HuH-7.5 (cell line): Measurements from ENCODE around the gene POC1B.

Experiments used
- DNase-seq: peaks from one replicate; pipeline ENCODE4 v3.0.0; 2011; ENCODE audit warnings: low spot score

The POC1B gene

DNA sequence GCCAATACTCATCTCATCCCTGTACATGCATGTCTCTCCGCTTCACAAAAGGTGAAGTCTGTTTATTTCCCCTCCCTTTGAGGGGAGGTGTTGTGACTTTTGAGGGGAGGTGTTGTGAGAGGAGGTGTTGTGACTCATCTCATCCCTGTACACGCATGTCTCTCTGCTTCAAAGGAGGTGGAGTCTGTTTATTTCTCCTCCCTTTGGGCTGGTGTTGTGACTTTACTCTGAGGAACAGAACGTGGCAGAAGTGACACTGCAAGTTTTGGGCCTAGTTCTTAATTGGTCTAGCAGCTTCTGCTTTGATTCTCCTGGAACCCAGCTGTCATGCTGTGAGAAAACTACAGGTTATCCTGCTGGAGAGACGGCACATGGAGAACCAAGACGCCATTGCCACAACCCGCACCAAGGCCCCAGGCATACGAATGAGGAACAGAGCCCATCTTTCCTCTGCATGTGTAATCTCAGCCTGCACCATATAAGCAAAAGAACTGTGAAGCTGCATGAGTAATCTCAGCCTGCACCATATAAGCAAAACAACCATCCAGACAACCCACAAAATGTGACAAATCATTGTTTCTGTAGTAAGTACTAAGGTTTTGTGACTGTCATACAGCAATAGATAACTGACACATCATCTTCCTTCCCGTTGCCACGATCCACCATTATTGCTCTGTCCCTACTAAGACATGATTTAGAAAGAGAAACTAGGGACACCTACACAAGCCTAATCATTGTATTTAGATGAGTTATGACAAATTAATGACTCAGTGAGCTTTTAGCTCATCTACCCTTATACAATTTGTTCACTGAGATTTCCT is 31.2 kb downstream of the POC1B start:
- no peak for DNase-seq

DNA sequence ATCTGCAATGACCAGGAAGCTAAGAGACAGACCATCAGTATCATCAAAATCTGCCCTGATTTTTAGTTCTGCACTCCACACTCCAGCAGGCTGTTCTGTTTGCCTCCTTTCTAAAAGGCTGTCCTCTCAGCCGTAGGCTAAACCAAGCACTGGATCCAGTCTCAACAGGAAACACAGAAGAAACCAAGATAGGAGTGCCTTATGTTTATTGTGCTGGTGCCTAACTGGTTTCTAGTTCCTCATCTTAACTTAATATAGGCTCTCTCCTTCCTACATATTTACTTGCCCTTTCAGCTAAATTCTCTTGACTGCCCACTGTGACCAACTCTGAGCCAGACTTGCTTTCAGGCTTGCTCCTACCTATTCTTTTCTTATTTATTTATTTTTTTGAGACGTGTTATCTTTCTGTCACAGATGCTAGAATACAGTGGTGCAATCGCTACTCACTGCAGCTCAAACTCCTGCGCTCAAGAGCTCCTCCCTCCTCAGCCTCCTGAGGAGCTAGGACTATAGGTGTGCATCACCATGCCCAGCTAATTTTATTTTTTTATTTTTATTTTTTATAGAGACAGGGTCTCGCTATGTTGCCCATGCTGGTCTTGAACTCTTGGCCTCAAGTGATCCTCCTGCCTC is 32.1 kb downstream of the POC1B start:
- no peak for DNase-seq

DNA sequence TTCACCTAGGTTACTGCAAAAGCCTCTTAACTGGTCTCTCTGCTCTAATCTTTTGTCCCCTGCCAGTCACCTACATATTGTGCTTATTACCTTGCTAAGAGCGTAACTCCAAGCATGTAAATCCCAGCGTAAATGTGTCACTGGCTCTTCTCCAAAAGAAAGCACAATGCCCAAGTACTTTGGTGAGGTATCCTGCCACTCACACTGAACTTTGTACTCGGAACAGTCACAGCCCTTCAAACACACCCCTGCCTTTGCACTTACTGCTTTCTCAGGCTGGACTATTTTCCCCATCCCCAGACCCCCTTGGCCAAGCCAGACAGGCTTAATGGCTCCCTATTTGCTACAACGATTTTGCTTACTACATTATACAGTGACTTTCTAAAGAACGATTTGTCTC is 33.0 kb downstream of the POC1B start:
- peak; percentile 68 for DNase-seq

DNA sequence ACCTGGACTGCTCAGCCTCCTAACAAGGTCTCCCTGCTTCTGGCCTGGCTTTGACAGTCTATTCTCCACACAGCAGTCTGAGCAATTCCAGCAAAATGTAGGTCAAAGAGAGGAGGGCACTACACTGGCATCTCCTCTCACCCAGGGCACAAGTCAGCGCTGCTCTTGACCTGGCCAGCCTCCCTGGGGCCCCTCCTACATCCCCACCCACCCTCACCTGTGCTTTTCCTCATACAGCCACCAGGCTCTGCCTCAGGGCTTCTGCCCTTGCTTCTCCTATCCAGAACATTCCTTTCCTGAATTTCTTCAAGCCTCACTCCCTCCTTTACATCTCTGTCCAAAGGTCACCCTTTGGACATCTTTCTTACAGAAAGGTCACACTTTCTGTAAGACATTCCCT is 34.9 kb downstream of the POC1B start:
- no peak for DNase-seq

DNA sequence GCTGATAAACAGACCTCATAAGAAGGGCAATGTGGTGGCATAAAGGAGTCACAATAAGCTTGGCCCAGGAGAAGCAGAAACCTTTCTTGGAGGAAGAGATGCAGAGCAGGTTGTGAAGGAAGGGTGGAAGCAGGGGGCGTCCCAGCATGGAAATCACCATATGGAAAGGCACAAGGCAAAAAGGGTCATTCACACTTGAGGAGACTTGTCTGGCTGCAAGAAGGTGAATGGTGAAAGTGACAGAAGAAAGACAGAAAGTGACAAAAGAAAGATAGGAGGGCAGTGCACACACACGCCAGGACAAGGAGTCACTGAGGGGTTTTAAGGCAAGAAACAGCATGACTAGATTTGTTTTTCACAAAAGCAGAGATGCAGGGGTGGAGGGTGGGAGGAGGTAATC is 39.6 kb downstream of the POC1B start:
- no peak for DNase-seq

DNA sequence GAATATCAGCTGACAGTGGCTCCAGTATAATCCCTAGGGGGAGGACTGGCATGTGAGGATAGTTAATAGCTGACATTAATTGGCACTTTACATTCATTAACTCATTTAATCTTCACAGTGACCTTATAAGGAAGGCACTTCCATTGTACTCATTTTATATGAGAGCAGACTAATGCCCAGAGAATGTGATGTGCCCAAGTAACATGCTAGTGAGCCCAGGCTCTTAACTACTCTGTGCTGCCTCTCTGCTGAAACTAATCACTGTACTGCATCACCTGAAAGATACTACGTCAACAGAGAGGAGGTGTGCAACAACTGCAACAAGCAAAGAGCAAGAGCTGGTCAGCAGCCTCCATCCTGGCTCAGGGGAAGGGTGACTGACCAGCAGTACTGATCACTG is 41.4 kb downstream of the POC1B start:
- no peak for DNase-seq

DNA sequence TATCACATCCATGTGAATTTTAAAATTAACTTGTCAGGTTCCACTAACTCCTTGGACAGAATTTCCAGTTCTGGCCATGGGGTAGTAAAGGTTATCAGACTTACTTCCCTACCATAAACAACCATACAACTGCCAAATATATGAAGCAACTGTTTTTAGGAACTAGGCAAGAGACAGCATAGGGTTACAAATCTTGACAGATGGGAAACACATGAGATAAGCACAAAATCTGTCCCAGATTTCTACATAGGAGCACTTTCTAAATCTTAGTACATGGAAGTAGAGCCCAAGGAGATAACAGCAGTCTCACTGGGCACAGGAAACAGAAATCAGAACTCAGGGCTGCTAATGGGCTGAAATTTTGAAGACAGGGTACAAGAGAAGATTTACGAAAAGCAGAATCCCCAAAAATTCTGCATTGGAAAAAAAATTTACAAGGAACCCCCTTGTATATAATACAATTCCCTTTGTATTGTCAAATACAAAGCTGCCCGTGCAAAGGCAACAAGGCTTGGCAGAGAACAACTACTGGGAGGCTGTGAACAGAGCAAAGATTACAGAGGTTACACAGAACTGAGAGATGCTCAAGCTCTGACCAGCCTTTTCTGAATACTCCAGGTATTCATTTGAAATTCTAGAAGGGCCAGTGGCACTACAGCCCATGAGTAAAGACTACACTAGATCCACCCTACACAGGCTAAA is 44.5 kb downstream of the POC1B start:
- no peak for DNase-seq

DNA sequence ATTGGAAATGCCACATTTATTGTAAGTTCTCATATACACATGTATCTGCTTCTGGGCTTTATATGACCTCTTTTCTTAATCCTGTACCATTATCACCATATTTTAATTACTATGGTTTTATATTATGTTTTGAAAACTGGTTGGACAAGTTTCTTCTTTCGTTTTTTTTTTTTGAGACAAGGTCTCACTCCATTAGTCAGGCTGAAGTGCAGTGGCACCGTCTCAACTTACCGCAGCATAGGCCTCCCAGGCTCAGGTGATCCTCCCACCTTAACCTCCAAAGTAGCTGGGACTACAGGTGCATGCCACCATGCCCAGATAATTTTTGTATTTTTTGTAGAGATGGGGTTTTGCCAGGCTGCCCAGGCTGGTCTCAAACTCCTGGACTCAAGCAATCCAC is 45.9 kb downstream of the POC1B start:
- DNase-seq = no peak

DNA sequence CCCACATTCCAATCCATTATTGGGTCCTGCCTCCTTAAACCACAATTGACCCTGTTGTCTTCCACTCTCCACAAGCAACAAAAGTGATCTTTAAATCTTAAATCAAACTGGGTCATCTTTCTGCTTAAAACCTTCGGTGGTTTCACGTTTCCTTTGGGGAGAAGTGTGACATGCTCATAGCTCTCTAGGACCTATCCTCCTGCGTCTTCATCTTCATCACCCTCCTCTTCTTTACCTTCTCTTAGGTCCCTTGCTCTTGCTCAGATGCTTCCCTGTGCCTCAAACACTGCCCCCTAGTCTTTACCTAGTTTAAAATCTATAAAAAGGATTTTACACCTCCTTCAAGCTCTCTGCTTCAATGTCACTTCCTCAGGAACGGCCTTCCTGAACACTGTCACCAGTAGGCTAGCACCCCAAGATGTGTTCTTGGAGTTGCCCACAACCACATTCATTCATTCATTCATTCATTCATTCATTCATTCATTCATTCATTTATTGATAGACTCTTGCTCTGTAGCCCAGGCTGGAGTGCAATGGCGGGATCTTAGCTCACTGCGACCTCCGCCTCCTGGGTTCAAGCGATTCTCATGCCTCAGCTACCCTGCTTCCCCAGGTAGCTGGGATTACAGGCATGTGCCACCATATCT is 48.1 kb downstream of the POC1B start:
- no peak for DNase-seq

DNA sequence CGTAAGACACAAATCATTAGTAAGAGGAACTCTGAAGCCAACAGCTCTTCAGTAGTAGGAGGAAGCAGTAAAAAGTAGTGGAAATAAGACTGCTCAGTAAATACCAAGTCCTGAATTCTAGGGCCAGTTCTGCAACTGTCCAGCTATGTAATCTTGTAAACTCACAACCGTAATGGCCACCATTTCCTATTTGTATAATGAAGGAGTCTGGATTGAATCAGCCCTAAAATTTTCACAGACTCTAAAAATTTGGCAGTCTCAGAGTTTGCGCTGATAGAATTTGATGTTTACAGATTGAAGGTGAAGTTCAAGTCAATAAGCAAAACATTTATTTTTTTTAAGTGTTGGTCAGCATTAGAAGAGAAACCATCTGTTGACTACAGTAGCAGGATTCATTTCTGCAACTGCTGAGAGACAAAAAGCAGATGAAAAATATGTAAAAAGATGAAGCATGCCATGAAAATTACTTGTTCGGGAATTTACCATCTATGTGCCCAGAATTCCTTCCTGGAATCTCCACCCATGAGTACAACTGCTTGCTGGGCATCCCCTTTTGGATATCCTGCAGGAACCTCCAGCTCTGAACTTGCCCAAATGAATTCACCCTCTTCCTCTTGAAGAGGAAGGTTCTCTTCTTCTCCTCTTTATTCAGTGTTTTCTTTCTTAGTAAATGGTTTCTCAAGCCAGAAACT is 48.8 kb downstream of the POC1B start:
- DNase-seq = no peak

DNA sequence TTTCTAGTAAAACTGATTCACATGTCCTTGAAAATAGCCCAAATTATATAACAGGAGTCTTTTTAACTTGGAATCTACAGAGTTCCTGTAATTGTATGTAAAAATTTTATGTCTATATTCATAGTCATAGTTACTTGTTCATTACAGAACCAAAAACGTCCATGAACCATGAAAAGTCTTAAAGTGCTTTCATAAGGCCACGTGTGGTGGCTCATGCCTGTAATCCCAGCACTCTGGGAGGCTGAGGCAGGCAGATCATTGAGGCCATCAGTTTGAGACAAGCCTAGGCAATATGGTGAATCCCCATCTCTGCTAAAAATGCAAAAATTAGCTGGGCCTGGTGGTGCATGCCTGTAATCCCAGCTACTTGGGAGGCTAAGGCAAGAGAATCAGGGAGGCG is 49.6 kb downstream of the POC1B start:
- DNase-seq = no peak

DNA sequence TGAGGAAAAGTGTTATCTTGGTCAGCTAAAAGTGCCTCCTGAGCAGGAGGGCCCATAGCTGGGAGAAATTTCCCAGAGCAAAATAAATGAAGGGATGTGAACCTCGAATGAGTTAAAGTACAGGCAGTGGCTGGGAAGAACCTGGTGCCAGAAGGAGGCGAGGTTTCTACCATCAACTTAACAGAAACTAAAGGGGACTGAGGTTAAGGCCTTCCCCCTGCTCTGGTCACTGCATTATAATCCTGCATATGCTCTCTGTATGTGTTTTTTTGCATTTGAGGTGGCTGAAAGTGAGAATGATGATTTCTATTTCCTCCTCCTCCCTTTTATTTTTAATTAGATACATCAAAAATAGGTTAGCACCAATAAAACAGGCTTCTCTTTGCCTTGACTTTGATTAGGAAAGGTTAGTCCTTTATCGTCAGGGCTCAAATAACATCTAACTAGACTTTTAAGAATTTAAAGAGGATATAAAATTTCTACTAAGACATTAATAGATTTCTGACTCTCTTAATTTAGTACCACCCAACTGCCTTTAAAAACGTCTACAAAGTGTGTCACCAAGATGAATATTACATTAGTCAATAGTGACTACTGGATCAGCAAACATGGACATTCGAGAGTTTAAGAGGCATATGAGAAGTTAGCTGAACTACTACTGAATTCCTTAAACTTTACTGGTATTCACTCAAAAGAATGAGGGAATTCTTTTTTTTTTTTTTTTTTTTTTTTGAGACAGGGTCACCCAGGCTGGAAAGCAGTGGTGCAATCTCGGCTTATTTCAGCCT is 50.5 kb downstream of the POC1B start:
- no peak for DNase-seq

DNA sequence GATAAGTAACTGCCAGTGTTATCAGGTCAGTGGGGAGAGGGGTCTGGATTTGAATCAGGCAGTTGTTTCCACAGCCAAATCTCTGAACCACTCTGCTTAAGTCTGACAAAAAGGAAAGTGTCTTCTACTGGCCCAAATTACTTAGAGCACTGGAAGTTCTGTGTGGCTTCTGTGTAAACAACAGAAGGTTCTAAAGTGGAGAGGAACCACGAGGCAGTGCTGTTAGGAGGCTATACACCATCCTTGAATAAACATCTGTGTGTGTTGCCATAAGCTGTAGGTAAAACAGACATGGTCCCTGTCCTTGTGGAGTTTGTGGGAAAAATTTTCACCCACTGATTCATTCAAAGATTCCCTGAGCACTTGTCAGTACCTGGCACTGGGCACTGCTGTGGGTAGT is 51.2 kb downstream of the POC1B start:
- DNase-seq = no peak

DNA sequence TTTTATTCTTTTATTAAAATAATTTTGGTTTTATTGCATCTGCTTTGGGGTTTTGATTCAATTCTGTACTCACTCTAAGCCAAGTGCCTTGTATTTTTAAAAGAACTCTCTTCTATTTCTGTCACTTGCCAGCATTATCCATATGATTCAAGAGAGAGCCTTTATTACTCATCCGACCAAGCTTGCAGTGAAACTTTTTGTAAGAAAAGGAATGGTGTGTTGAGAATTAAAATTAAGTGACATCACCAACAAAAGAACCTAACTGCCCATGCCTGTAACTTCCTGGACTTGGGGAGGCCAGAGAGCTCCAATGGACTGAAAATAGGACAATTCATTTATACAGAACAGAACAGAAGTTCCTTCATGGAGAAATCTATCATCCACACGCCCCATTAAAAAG is 53.3 kb downstream of the POC1B start:
- no peak for DNase-seq

DNA sequence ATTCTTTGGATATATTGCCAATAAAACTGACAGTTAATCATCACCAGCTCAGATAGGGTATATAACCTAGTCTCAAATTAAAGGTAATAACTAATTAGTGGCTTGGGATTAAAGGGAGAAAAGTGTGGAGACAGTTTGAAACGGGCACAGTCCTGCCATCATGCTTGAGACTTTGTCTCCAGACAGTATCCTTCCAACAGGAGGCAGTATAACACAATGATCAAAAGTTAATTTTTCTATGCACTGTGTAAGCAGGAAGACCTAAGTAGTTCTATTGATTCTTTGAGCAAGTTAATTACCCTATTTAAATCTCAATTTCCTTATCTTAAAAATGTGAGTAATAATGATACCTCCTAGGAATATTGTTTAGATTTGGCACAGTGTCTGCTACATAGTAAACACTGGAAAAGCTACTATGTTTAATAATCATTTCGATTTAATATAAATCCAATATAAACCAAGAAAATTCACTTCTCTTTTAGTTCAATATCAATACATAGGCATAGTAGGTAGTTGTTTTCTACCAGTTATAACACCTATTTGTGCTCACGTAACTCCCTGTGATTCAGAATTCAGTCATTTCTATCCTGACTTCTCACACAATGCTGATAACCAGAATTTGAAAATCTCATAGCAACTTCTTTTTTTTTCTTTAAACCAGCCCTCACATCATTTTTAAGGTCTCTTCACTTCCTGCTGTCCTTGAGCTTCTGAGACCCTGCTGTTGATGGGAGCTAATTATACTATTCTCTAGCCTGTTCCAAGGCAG is 54.9 kb downstream of the POC1B start:
- peak; percentile 12 for DNase-seq

DNA sequence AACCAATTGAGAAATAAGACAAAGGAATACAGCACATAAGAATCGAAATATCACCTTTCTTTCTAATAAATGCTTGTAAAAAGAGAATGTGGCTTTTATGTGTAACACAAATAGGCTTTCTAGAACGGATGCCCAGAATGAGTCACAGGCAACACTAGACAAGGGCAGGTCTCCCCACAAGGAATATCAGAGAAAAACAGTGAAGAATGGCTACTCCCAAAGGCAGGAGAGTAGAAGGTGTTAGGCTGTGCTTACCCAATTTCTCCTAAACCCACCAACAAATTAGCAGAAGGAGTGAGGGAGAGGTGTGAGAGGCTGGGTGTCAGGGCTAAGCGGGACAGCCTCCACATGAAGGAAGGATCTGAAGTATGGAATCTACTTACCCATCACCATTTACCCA is 56.5 kb downstream of the POC1B start:
- no peak for DNase-seq

DNA sequence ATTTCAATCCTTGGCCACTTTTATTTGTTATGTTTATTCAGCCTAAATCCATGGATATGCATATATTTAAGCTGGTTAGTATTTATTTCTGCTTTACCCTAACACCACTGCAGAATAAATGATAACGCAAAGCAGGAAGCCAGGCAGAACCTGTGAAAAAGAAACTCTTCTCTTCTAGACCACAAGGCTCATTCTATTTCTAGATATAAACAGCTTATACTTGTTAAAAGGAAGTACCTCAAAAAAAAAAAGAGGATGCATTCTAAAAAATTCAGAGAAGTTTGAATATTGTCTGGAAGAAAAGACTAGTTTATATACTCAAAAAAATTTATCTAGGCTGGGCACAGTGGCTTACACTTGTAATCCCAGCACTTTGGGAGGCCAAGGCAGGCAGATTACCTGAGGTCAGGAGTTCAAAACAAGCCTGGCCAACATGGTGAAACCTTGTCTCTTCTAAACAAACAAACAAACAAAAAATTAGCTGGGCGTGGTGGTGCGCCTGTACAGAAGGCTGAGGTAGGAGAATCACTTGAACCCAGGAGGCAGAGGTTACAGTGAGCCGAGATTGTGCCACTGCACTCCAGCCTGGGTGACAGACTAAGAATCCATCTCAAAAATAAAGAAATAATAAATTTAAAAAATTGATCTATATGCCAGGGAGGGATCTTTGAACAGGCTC is 57.1 kb downstream of the POC1B start:
- no peak for DNase-seq

DNA sequence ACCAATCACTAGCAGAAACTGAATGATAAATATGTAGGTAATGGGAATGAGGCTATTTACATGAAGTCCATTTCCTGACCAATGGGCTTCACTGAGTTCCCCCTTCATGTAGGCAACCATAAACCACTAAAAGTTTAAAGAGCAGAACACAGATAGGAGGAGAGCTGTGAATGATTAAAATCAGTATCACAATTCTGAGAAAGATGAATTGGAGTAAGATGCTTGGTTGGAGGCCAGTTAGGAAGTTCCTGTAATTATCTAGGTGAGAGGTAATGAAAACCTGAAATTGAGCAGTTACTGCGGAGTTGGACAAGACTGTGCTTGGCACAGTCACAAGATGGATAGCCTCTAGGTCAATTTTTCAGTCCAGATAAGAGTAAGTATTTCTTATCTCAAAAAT is 57.8 kb downstream of the POC1B start:
- DNase-seq = no peak

DNA sequence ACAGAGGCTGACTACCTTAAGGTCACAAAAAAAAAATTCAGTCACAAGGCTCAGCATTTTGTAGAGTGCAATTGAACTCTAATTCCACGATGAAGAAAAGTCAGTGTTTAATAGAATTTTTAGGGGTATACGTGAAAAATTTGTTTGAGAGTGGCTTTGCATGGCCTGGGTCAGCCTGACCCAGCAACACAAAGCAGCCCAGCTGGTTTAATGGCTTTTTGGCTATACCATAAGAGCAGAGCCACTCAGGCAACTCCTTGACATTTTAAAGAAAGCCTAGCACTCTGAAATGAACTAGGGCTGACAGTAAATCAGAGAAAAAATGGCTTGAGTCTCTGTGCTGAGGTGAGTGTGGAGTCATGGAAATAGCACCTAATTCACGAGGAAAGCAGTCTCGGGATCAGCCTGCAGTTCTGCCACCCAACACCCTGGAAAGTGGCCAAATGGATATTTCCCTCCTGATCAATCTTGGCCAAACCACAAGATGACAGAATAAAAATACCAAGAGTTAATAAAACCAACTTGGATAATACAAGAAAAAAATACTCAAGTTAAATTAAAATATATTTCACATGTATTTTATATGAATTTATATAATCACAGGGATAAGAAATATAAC is 60.8 kb downstream of the POC1B start:
- no peak for DNase-seq
